Kidney (tissue), 14 donors: Measurements from ENCODE around the gene KCNQ1. TPM values are rescaled to one million over a fixed set of nuclear protein-coding genes. Genes with fewer than 3 reads are reported as not detected.

ENCODE experiments used
- DNase-seq, 5 donors: peaks; one replicate each; pipeline ENCODE4 v3.0.0-alpha.2; 2013 to 2020
- FAIRE-seq: peaks from 2 replicates; lab custom pipeline; 2012; peaks lifted over from hg19 to GRCh38; lab: Jason Lieb, UNC
- H3K27ac ChIP-seq, 2 donors: one replicate each; pipeline ENCODE4 v1.7.0; 2013; ENCODE audit warnings: low read depth in 2 of 2, low read length in 2 of 2, inconsistent platforms in 1 of 2
- H3K27me3 ChIP-seq: one replicate; pipeline ENCODE4 v1.7.1; 2013; ENCODE audit warnings: low read length, inconsistent platforms; ENCODE audit not compliant: control insufficient read depth, insufficient read depth
- H3K36me3 ChIP-seq, 3 donors: one replicate each; pipeline versions ENCODE4 v1.7.0 to v1.7.1; 2013; ENCODE audit warnings: low read length in 3 of 3, control low read depth in 1 of 3, inconsistent platforms in 1 of 3; ENCODE audit not compliant: insufficient read depth in 3 of 3, control insufficient read depth in 2 of 3
- H3K4me1 ChIP-seq, 3 donors: one replicate each; pipeline versions ENCODE4 v1.7.0 to v1.7.1; 2013; ENCODE audit warnings: low read length in 3 of 3, inconsistent platforms in 1 of 3, low read depth in 1 of 3; ENCODE audit not compliant: control insufficient read depth in 2 of 3, insufficient read depth in 2 of 3
- H3K4me3 ChIP-seq, 3 donors: one replicate each; pipeline versions ENCODE4 v1.7.0 to v1.8.1; 2013; ENCODE audit warnings: low read length in 3 of 3, control low read depth in 1 of 3, inconsistent platforms in 1 of 3
- H3K9ac ChIP-seq, 3 donors: one replicate each; pipeline versions ENCODE4 v1.7.0 to v1.7.1; 2013; ENCODE audit warnings: low read length in 3 of 3, control low read depth in 1 of 3, inconsistent platforms in 1 of 3
- H3K9me3 ChIP-seq, 3 donors: one replicate each; pipeline versions ENCODE4 v1.7.0 to v1.7.1; 2013; ENCODE audit warnings: low read length in 3 of 3, control low read depth in 1 of 3, inconsistent platforms in 1 of 3; ENCODE audit not compliant: control insufficient read depth in 2 of 3, insufficient read depth in 1 of 3
- intact Hi-C: fragments of 100-400 bp; cut with DNase I; formaldehyde crosslinking; loops from one replicate; pipeline ENCODE4 v1.11.1; 2022
- polyA plus RNA-seq: library from polyadenylated mRNA; stranded (reverse); fragments of 350-450 nt; fragmentation: Illumina TruSeq; extraction: RNeasy Lipid Tissue Mini Kit (QIAGEN cat#74804); gene quantifications from one replicate; pipeline ENCODE4 v1.2.3, GENCODE V29; 2014; ENCODE audit warnings: low read depth, low replicate concordance; ENCODE audit not compliant: insufficient read depth
- total RNA-seq: library from RNA; stranded (reverse); fragmentation: NEBNext Ultra II Directional; extraction: Animal tissue kit (Norgen Biotek cat#: 25700); gene quantifications from one replicate; pipeline ENCODE4 v1.2.1, GENCODE V29; 2021
- TF ChIP-seq, protein P1 (sequence below): IDR thresholded peaks from 3 replicates; pipeline ENCODE4 v1.5.1; 2012; ENCODE audit warnings: mild to moderate bottlenecking, moderate library complexity, borderline replicate concordance; ENCODE audit not compliant: insufficient read depth; ENCODE audit errors: extremely low read depth
- donor health status: control.
- donor health status: control.
- donor health status: control.
- donor health status: control.
- donor health status: control.
- donor health status: DM: yes; HTN: yes; CAD: no.
- donor health status: Normal renal cell carcinoma (clear cell type).

KCNQ1 gene
- total and polyA plus RNA-seq, 2 donors from 2014 or later: 45.5 to 49.4 TPM

DNA sequence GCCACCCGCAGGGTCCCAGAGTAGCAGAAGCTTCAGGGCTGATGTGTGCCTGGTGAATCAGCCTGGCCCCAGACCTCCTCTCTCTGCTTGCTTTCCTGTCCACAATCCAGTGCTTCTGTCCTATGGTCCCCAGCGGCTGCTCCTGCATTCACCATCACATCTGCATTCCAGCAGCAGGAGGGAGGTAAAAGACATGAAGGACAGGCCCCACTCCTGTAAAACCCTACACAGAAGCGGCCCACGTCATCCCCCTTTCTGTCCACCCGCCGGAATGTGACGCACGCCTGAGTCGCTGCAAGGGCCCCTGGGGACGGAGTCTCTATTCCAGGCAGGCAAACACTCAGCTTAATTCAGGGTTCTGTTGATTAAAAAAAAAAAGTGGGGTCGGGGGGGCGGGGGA is 382.4 kb downstream of the KCNQ1 start:
- no peak overlapping the region for H3K27ac ChIP-seq
- no peak overlapping the region for H3K9ac ChIP-seq
- no peak for FAIRE-seq
- TF ChIP-seq, protein P1, sequence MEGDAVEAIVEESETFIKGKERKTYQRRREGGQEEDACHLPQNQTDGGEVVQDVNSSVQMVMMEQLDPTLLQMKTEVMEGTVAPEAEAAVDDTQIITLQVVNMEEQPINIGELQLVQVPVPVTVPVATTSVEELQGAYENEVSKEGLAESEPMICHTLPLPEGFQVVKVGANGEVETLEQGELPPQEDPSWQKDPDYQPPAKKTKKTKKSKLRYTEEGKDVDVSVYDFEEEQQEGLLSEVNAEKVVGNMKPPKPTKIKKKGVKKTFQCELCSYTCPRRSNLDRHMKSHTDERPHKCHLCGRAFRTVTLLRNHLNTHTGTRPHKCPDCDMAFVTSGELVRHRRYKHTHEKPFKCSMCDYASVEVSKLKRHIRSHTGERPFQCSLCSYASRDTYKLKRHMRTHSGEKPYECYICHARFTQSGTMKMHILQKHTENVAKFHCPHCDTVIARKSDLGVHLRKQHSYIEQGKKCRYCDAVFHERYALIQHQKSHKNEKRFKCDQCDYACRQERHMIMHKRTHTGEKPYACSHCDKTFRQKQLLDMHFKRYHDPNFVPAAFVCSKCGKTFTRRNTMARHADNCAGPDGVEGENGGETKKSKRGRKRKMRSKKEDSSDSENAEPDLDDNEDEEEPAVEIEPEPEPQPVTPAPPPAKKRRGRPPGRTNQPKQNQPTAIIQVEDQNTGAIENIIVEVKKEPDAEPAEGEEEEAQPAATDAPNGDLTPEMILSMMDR: no peak
- DNase-seq: peak in 1 of 5 donors; percentile 66
- H3K36me3 ChIP-seq: no peaks in the 10 kb centered on the region
- no peak overlapping the region for H3K4me3 ChIP-seq
- H3K9me3 ChIP-seq: peaks cover 0 to 12% (median 0%) of the 10 kb centered on the region in 3 donors
- intact Hi-C loops: no loop called here
- H3K4me1 ChIP-seq: peaks cover 0 to 21% (median 0%) of the 10 kb centered on the region in 3 donors
- H3K27me3 ChIP-seq: no peaks in the 10 kb centered on the region

DNA sequence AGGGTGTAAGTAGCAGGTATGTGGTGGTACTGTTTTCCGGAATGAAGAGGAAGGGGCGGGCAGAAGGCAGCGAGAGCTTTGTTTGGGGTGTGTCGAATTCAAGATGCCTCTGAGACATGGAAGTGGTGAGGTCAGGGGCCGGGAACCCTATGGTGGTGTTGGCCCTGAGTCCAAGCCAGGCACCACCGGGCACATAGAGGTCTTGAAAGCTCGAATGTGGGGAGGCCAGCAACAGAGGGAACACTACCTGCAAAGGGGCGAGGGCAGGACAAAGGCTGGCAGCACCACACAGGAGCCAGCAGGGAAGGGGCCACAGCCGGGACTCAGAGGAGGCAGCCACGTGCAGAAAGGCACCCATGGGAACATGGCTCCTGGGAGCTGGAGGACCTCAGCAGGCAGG is 383.0 kb downstream of the KCNQ1 start:
- FAIRE-seq (no peak), DNase-seq (peak in 1 of 5 donors; percentile 55)
- Histone ChIP-seq H3K27ac (no peak overlapping the region), H3K4me1 (peaks cover 0 to 21% (median 0%) of the 10 kb centered on the region in 3 donors), H3K27me3 (no peaks in the 10 kb centered on the region), H3K9ac (no peak overlapping the region), H3K9me3 (peaks cover 0 to 12% (median 0%) of the 10 kb centered on the region in 3 donors), H3K4me3 (no peak overlapping the region), H3K36me3 (no peaks in the 10 kb centered on the region)
- intact Hi-C loops: no loop called here
- TF ChIP-seq, protein P1: no peak

DNA sequence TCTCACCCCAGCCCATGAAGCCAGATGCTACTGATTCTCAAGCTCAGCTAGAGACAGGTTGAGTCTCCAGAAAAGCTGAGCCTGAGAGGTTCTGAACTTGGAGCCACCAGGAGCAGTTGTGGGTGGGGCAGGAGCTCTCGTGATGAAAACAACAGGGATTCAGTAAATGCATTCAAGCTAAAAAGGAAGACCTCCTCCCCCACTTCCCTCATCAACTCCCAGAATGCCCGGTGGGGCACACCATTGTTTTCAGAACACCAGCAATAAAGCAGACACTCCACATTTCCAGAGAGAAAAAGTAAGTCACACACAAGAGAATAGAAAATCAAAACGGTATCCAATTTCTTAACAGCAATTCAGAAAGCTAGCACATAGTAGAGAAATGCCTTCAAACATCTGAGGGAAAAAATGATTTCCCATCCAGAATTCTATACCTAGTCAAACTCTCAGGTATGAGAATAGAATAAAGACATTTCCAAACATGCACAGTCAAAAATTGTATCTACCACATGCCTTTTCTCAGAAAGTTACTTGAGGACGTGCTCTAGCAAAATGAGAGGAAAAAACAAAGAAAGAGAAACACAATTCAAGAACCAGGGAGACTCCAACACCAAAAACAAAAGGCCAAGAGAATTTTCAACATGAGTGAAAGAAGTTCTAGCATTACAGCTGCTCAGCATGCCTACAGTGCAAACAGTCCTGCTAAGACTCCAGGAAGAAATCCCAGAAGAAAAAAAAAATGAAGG is 383.9 kb downstream of the KCNQ1 start:
- no peak overlapping the region for H3K27ac ChIP-seq
- intact Hi-C loops: no loop called here

More for the DNA sequence above, 383.9 kb downstream of the KCNQ1 start:
- peaks cover 0 to 12% (median 0%) of the 10 kb centered on the region in 3 donors for H3K9me3 ChIP-seq
- DNase-seq (no peak), FAIRE-seq (no peak)
- H3K4me3 ChIP-seq: no peak overlapping the region
- no peaks in the 10 kb centered on the region for H3K27me3 ChIP-seq
- peaks cover 0 to 21% (median 0%) of the 10 kb centered on the region in 3 donors for H3K4me1 ChIP-seq
- H3K9ac ChIP-seq: no peak overlapping the region
- no peaks in the 10 kb centered on the region for H3K36me3 ChIP-seq
- TF ChIP-seq, protein P1: no peak
